Measurements from ENCODE around the gene PPCS.
"Not testable (repeated sequence)": the region's sequence is repeated elsewhere in the genome, so short reads cannot be mapped to it uniquely, and the experiment has no call there.

PPCS gene

GRCh38 chr1:42463921-42464320, 7.6 kb downstream of the PPCS start:
- peak overlapping the region; percentile 79 for H3K4me3 ChIP-seq (replicated peaks; ENCODE audit: low read depth, low read length)
- no peak for DNase-seq (ENCODE audit: low read depth)
- TF ChIP-seq CTCF (IDR thresholded peaks at IDR 0.05; ENCODE audit: low read length, missing control alignments) = no peak

DNA sequence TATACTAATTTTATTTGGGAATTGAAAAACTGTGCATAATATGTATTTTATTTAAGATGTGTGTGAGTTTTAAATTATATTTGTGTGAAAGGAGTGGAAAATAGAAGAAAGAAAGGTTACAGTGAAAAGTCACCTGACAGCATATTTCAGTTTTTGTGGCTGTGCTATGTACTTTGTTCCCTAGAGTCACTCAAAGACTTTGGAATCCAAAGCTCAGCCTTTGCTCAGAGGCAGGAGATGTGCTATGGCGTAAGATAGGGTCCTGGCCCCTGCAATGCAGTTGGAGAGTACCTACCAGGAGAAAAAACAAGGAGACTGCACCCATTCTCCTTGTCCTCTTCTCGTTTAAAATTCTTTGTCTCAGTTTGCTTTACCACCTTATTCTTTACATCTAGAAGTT, 9.7 kb downstream of the PPCS start:
- TF ChIP-seq CTCF (IDR thresholded peaks at IDR 0.05; ENCODE audit: low read length, missing control alignments) = no peak
- H3K4me3 ChIP-seq (replicated peaks; ENCODE audit: low read depth, low read length) = no peak overlapping the region
- DNase-seq (ENCODE audit: low read depth) = no peak

- no peak for TF ChIP-seq CTCF (IDR thresholded peaks at IDR 0.05; ENCODE audit: low read length, missing control alignments)
- DNase-seq (ENCODE audit: low read depth) = no peak
- H3K4me3 ChIP-seq (replicated peaks; ENCODE audit: low read depth, low read length) = no peak overlapping the region
Measured at GRCh38 chr1:42469727-42470126, 13.4 kb downstream of the PPCS start.

DNA sequence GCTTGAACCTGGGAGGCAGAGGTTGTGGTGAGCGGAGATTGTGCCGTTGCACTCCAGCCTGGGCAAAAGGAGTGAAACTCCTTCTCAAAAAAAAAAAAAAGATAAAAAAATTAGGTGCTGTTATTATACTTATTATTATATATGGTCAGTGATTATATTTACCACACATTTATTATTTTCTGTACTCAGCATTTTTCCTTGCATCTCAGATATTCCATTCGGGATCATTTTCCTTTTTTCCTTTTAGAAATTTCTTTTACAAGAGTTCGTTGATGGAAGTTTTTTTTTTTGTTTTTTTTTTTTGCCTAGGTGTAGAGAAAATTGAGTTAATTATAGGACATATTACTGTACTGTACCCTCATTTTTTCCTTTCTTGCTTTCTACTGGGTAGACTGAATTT, 20.3 kb downstream of the PPCS start:
- no peak for TF ChIP-seq CTCF (IDR thresholded peaks at IDR 0.05; ENCODE audit: low read length, missing control alignments)
- DNase-seq (ENCODE audit: low read depth) = no peak

GRCh38 chr1:42477354-42477753, 21.0 kb downstream of the PPCS start:
- not testable (repeated sequence) for DNase-seq (ENCODE audit: low read depth); H3K4me3 ChIP-seq (replicated peaks; ENCODE audit: low read depth, low read length)

More for the DNA sequence above, 20.3 kb downstream of the PPCS start:
- no peak overlapping the region for H3K4me3 ChIP-seq (replicated peaks; ENCODE audit: low read depth, low read length)

- DNase-seq (ENCODE audit: low read depth) = no peak
- H3K4me3 ChIP-seq (replicated peaks; ENCODE audit: low read depth, low read length) = no peak overlapping the region
- no peak for TF ChIP-seq CTCF (IDR thresholded peaks at IDR 0.05; ENCODE audit: low read length, missing control alignments)
Measured at GRCh38 chr1:42477775-42478174, 21.4 kb downstream of the PPCS start.

DNA sequence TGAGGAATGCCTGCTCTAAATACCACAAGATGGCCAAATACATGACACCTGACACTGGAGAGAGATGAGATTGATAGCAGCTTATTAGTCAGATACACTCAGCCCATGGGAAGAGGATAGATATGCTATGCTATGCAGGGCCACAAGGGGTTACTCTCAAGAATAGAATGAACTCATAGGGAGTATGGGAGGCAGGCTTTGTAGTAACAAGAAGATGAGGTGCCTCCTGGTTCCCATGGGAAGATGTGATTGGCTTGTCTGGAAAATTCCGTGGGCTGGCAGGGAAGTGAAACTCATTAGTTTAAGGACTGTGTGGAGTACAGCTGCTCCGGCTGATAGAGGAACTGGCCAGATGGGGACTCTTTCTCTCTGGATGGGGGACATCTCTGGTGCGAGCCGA, 23.3 kb downstream of the PPCS start:
- H3K4me3 ChIP-seq (replicated peaks; ENCODE audit: low read depth, low read length) = no peak overlapping the region
- no peak for TF ChIP-seq CTCF (IDR thresholded peaks at IDR 0.05; ENCODE audit: low read length, missing control alignments)
- peak; percentile 8 for DNase-seq (ENCODE audit: low read depth)

DNA sequence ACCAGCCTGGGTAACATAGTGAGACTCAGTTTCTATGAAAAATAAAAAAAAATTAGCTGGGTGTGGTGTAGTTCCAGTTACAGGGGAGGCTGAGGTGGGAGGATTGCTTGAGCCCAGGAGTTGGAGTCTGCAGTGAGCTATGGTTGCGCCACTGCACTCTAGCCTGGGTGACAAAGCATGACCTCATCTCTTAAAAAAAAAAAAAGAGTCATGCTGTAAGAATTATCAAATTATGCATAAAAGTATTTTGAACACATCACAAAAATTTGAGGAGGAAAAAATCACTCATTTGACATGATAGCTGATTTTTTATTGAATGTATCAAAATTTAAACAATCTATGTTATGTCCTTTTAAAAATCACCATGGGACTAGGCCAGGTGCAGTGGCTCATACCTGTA, 24.6 kb downstream of the PPCS start:
- no peak for TF ChIP-seq CTCF (IDR thresholded peaks at IDR 0.05; ENCODE audit: low read length, missing control alignments)
- H3K4me3 ChIP-seq (replicated peaks; ENCODE audit: low read depth, low read length) = no peak overlapping the region
- no peak for DNase-seq (ENCODE audit: low read depth)
